ENCODE results near the gene CARD11. TPM values are rescaled to one million over a fixed set of nuclear protein-coding genes. Genes with fewer than 3 reads are reported as not detected.

Gene CARD11
- polyA plus RNA-seq, 1 experiment: not detected

- CTCF ChIA-PET: no interaction called here
- no peak for TF ChIP-seq CTCF (IDR thresholded peaks at IDR 0.05; ENCODE audit: insufficient read depth, low read depth, low read length)
- no peak for DNase-seq (ENCODE audit: low read depth)
- Histone ChIP-seq H3K27me3 (ENCODE audit: control insufficient read depth, insufficient read depth, low read length) (no peaks in the 10 kb centered on the region), H3K4me3 (ENCODE audit: low read depth, low read length) (no peak overlapping the region), H3K36me3 (ENCODE audit: control insufficient read depth, insufficient read depth, low read length) (no peaks in the 10 kb centered on the region)
- POLR2A ChIA-PET: no interaction called here
Observed at GRCh38 chr7:2934984-2935740, 108.5 kb downstream of the CARD11 start.

GRCh38 chr7:2934211-2934731 lies 109.4 kb downstream of the CARD11 start:
- no peak overlapping the region for H3K4me3 ChIP-seq (ENCODE audit: low read depth, low read length)
- CTCF ChIA-PET: no interaction called here
- no peaks in the 10 kb centered on the region for H3K36me3 ChIP-seq (ENCODE audit: control insufficient read depth, insufficient read depth, low read length)
- TF ChIP-seq CTCF (IDR thresholded peaks at IDR 0.05; ENCODE audit: insufficient read depth, low read depth, low read length): no peak
- DNase-seq (ENCODE audit: low read depth): peak; percentile 4
- no peaks in the 10 kb centered on the region for H3K27me3 ChIP-seq (ENCODE audit: control insufficient read depth, insufficient read depth, low read length)
- POLR2A ChIA-PET: no interaction called here

GRCh38 chr7:2932402-2933251 lies 111.0 kb downstream of the CARD11 start:
- POLR2A ChIA-PET: no interaction called here
- DNase-seq (ENCODE audit: low read depth): no peak
- Histone ChIP-seq H3K36me3 (ENCODE audit: control insufficient read depth, insufficient read depth, low read length) (no peaks in the 10 kb centered on the region), H3K27me3 (ENCODE audit: control insufficient read depth, insufficient read depth, low read length) (no peaks in the 10 kb centered on the region), H3K4me3 (ENCODE audit: low read depth, low read length) (no peak overlapping the region)
- CTCF ChIA-PET: no interaction called here
- TF ChIP-seq CTCF (IDR thresholded peaks at IDR 0.05; ENCODE audit: insufficient read depth, low read depth, low read length): no peak

- TF ChIP-seq CTCF (IDR thresholded peaks at IDR 0.05; ENCODE audit: insufficient read depth, low read depth, low read length): no peak
- DNase-seq (ENCODE audit: low read depth): no peak
- ChIA-PET CTCF (no interaction called here), POLR2A (no interaction called here)
- H3K27me3 ChIP-seq (ENCODE audit: control insufficient read depth, insufficient read depth, low read length): no peaks in the 10 kb centered on the region
- H3K4me3 ChIP-seq (ENCODE audit: low read depth, low read length): no peak overlapping the region
- no peaks in the 10 kb centered on the region for H3K36me3 ChIP-seq (ENCODE audit: control insufficient read depth, insufficient read depth, low read length)
Observed at GRCh38 chr7:2931034-2931415, 112.6 kb downstream of the CARD11 start.

- DNase-seq (ENCODE audit: low read depth): no peak
- Histone ChIP-seq H3K27me3 (ENCODE audit: control insufficient read depth, insufficient read depth, low read length) (no peaks in the 10 kb centered on the region), H3K36me3 (ENCODE audit: control insufficient read depth, insufficient read depth, low read length) (no peaks in the 10 kb centered on the region), H3K4me3 (ENCODE audit: low read depth, low read length) (no peak overlapping the region)
- ChIA-PET POLR2A (no interaction called here), CTCF (no interaction called here)
- TF ChIP-seq CTCF (IDR thresholded peaks at IDR 0.05; ENCODE audit: insufficient read depth, low read depth, low read length): no peak
Observed at GRCh38 chr7:2930310-2931033, 113.2 kb downstream of the CARD11 start.

Data from BJ (cell line).